ENCODE results near the gene SMIM27. TPM values are rescaled to one million over a fixed set of nuclear protein-coding genes. Genes with fewer than 3 reads are reported as not detected.
A peak's percentile ranks its signal among the peaks of the same experiment; 100 is the strongest.

SMIM27 gene
- total and polyA plus RNA-seq, 2 of the 13 experiments (the other 11 are each of a cell fraction or from before 2014, with no cell fraction given) = 17.9 to 19.0 TPM

DNA sequence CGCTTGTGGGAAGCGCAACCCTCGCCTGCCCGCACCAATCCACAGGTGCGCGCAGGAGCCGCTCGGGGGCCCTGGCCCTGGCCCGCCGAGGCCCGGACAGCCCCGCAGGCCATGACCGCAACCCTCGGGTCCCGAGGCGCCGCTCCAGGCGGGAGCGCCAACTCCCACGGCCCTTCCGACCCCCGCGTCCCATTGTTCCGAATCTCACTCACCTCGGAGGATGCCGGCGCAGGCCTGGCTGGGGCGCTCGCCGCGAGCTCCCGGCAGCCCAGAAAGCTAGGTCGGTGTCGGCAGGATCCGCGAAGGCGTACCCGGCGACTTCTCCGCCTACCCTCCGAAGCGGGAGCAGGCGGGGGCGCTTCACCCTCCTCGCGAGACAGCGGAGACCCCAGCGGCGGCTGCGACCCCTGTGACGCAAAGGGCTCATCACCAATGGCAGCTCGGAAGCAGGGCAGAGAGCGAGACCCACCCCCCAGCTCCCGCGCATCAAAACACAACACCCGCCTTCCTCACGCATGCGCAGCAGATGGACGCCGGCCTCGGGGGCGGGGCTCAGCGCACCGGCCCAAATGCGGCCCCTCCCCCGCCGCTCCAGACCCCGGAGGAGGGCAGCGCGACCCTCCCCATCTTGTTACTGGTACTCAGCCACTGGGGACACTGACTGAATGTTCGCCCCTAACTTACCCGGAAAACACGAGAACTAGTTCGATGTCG lies 1.4 kb upstream of the SMIM27 start:
- peak; percentile 89 for ATAC-seq
- H3K27ac ChIP-seq (ENCODE audit: extremely low read length, insufficient read depth, low read length) = peak overlapping the region; percentile 96
- H3K9me3 ChIP-seq (ENCODE audit: low read length) = no peaks in the 10 kb centered on the region
- H3K4me1 ChIP-seq (ENCODE audit: insufficient read depth, low read length) = peaks cover 34% of the 10 kb centered on the region
- peak overlapping the region; percentile 92 for H3K9ac ChIP-seq (ENCODE audit: insufficient read depth, low read depth, low read length)
- peaks cover 63% of the 10 kb centered on the region for H3K79me2 ChIP-seq (ENCODE audit: insufficient read depth, low read length)
- no peaks in the 10 kb centered on the region; a peak in 1 of 5 replicates for H3K27me3 ChIP-seq (ENCODE audit: control insufficient read depth in 1 of 2, insufficient read depth in 2 of 2, low read length in 2 of 2)
- FAIRE-seq = peak; percentile 52
- no peak overlapping the region for H2AFZ ChIP-seq (ENCODE audit: low read length)
- intact Hi-C loops (cut with micrococcal nuclease; ENCODE audit: unreplicated experiment) = no loop called here
- POLR2A ChIA-PET = interaction anchor here (1.0 to 3.6 kb wide), 14 partner anchors 12 to 701 kb away, joined by 3 to 43 read pairs (median 4); partner anchors contain the start of genes ACO1, DNAJA1, NDUFB6 and RIGI
- H3K4me2 ChIP-seq (ENCODE audit: low read depth, low read length) = peak overlapping the region; percentile 84
- 0% methylated on average over 6 of the region's 75 CpGs for WGBS (ENCODE audit: low lambda C conversion rate)
- H4K20me1 ChIP-seq (ENCODE audit: insufficient read depth, low read length) = peaks cover 28% of the 10 kb centered on the region
- CTCF ChIA-PET (ENCODE audit: low intra/inter-chr PET ratio, low total read pairs) = interaction anchor here (0.9 kb wide), 1 partner anchor 22 kb away, joined by 3 read pairs; the partner anchor contains the start of gene NDUFB6
- in situ Hi-C loops (cut with HindIII; ENCODE audit: extremely low pct_ligation_motif_present, low pct_unique_long_range_greater_than_20kb) = no loop called here
- peak; percentile 93 for DNase-seq (ENCODE audit: low spot score)
- BruUV-seq (replicated peaks) = no TSS peak
- no peaks in the 10 kb centered on the region; a peak in 1 of 5 replicates for H3K36me3 ChIP-seq (replicated peaks in 1 of 2; ENCODE audit: control insufficient read depth in 1 of 2, insufficient read depth in 2 of 2, low read length in 2 of 2)
- H3K4me3 ChIP-seq (replicated peaks in 1 of 3; ENCODE audit: insufficient read depth in 1 of 3, low read depth in 2 of 3, low read length in 3 of 3) = peak overlapping the region; percentile 89 to 91 (median 90)
- peak; percentile 88 for TF ChIP-seq POGZ (CRISPR knock-in tag; IDR thresholded peaks at IDR 0.05)
- TF ChIP-seq, protein P1, sequence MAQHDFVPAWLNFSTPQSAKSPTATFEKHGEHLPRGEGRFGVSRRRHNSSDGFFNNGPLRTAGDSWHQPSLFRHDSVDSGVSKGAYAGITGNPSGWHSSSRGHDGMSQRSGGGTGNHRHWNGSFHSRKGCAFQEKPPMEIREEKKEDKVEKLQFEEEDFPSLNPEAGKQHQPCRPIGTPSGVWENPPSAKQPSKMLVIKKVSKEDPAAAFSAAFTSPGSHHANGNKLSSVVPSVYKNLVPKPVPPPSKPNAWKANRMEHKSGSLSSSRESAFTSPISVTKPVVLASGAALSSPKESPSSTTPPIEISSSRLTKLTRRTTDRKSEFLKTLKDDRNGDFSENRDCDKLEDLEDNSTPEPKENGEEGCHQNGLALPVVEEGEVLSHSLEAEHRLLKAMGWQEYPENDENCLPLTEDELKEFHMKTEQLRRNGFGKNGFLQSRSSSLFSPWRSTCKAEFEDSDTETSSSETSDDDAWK (CRISPR knock-in tag; IDR thresholded peaks at IDR 0.05) = no peak
- peak; percentile 89 for TF ChIP-seq ZFY (CRISPR knock-in tag; IDR thresholded peaks at IDR 0.05)
- TF ChIP-seq, protein P2, sequence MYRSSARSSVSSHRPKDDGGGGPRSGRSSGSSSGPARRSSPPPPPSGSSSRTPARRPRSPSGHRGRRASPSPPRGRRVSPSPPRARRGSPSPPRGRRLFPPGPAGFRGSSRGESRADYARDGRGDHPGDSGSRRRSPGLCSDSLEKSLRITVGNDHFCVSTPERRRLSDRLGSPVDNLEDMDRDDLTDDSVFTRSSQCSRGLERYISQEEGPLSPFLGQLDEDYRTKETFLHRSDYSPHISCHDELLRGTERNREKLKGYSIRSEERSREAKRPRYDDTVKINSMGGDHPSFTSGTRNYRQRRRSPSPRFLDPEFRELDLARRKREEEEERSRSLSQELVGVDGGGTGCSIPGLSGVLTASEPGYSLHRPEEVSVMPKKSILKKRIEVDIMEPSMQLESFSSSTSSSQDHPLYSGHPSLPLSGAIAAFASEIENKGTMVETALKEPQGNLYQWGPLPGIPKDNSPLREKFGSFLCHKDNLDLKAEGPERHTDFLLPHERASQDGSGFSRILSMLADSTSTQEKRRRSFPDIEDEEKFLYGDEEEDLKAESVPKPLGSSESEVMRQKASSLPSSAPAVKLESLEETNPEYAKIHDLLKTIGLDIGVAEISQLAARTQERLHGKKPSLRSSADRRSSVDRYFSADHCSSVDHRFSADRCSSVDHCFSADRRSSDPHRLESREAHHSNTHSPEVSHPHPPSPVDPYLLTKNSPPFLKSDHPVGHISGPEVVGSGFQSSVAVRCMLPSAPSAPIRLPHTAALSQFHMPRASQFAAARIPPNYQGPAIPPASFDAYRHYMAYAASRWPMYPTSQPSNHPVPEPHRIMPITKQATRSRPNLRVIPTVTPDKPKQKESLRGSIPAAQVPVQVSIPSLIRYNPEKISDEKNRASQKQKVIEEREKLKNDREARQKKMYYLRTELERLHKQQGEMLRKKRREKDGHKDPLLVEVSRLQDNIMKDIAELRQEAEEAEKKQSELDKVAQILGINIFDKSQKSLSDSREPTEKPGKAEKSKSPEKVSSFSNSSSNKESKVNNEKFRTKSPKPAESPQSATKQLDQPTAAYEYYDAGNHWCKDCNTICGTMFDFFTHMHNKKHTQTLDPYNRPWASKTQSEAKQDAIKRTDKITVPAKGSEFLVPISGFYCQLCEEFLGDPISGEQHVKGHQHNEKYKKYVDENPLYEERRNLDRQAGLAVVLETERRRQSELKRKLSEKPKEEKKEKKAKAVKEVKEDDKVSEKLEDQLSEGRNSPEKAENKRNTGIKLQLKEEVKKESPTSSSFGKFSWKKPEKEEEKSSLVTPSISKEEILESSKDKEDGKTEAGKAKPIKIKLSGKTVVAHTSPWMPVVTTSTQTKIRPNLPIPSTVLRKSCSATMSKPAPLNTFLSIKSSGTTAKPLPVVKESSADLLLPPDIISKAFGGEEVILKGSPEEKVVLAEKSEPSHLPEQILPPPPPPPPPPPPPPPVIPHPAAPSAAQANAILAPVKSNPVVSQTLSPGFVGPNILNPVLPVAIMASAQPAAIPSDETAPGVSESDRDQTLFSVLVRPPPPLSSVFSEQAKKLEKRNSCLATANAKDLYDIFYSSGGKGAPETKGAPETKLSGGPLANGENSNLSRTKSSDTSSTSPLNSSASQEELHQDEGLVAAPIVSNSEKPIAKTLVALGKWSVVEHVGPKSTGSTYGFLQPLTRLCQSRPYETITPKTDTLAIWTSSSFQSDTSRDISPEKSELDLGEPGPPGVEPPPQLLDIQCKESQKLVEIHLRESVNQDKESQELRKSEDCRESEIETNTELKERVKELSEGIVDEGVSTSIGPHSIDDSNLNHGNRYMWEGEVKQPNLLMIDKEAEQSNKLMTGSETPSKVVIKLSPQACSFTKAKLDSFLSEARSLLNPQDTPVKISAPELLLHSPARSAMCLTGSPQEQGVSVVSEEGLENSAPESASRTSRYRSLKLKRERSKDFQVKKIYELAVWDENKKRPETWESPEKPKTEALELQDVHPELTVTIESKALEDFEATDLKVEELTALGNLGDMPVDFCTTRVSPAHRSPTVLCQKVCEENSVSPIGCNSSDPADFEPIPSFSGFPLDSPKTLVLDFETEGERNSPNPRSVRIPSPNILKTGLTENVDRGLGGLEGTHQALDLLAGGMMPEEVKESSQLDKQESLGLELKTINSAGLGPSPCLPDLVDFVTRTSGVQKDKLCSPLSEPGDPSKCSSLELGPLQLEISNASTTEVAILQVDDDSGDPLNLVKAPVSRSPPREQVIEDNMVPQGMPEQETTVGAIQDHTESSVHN (CRISPR knock-in tag; IDR thresholded peaks at IDR 0.05) = no peak
- no peak for TF ChIP-seq U2AF2 (IDR thresholded peaks at IDR 0.05; ENCODE audit: low read depth, low read length)
- TF ChIP-seq TEAD3 (CRISPR knock-in tag; optimal IDR thresholded peaks at IDR 0.05; ENCODE audit: borderline replicate concordance) = peak; percentile 42
- TF ChIP-seq ZNF263 (CRISPR knock-in tag; IDR thresholded peaks at IDR 0.05) = 0 out of 2 replicates have a peak, but pooled peaks have one; percentile 16
- TF ChIP-seq PITX1 (CRISPR knock-in tag; IDR thresholded peaks at IDR 0.05) = 0 out of 2 replicates have a peak, but pooled peaks have one; percentile 46
- TF ChIP-seq ZBTB38 (CRISPR knock-in tag; IDR thresholded peaks at IDR 0.05) = peak; percentile 40; the same call in 1 of the 2 replicates
- TF ChIP-seq MEF2D (CRISPR knock-in tag; IDR thresholded peaks at IDR 0.05) = 0 out of 2 replicates have a peak, but pooled peaks have one; percentile 61
- TF ChIP-seq, protein P3, sequence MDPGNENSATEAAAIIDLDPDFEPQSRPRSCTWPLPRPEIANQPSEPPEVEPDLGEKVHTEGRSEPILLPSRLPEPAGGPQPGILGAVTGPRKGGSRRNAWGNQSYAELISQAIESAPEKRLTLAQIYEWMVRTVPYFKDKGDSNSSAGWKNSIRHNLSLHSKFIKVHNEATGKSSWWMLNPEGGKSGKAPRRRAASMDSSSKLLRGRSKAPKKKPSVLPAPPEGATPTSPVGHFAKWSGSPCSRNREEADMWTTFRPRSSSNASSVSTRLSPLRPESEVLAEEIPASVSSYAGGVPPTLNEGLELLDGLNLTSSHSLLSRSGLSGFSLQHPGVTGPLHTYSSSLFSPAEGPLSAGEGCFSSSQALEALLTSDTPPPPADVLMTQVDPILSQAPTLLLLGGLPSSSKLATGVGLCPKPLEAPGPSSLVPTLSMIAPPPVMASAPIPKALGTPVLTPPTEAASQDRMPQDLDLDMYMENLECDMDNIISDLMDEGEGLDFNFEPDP (CRISPR knock-in tag; conservative IDR thresholded peaks at IDR 0.05) = no peak
- TF ChIP-seq ZBTB7B (CRISPR knock-in tag; IDR thresholded peaks at IDR 0.05) = peak; percentile 87
- 0 out of 2 replicates have a peak, but pooled peaks have one; percentile 32 for TF ChIP-seq HOXD1 (CRISPR knock-in tag; IDR thresholded peaks at IDR 0.05)

All from HepG2 (cell line).